ENCODE data around the gene AGBL5. TPM values are rescaled to one million over a fixed set of nuclear protein-coding genes. Genes with fewer than 3 reads are reported as not detected.
A peak's percentile ranks its signal among the peaks of the same experiment; 100 is the strongest.

AGBL5 gene
- total and polyA plus RNA-seq, 9 of the 15 experiments (the other 6 are each of a cell fraction or from before 2014, with no cell fraction given) = 3.3 to 52.7 (median 26.2) TPM

DNA sequence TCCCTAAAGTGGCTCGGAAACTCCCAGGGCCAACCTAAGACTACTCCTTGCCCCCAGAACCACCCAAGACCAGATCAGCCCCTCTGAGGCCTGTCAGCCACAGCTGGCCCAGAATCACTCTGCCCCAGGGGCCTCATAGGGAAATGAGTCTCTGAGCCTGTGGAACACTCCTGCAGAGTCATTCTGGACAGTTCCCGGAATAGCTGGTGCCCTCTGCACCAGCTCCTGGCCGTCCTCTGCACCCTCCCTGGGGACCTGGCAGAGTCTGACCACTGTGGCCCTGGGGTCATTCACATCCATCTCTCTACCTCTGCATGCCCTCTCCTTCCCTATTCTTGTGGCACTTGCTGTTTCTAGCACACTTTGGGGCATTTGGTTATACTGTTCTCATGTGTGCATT lies 33.3 kb upstream of the AGBL5 start:
- BruUV-seq (replicated peaks) = no TSS peak
- H3K9ac ChIP-seq (ENCODE audit: insufficient read depth in 1 of 2, low read depth in 2 of 2, low read length in 2 of 2) = peak overlapping the region in 1 of 2 experiments; percentile 38; a peak in 2 of 4 replicates
- in situ Hi-C loops (cut with MboI) = no loop called here

DNA sequence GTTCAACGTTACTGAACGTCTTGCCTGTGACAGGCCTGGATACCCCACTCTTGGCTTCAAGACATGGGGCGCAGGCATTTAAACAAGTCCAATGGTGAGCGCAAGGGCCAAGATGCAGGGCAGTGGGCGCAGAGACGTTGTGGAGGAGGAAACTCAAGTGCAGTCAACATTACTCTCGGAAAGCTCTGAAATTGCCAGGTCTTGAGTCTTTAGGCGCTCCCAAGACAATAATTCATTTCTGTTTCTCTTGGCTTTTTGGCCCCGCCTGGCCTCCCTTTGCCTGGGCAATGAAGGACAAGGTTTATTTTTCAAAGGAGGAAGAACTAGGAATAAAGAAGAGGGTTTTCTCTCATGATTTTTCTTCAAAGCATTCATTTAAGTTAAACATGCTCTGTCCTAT lies 32.0 kb upstream of the AGBL5 start:
- Histone ChIP-seq H3K4me1 (replicated peaks in 1 of 2; ENCODE audit: control insufficient read depth in 2 of 2, insufficient read depth in 2 of 2, low read length in 2 of 2) (peaks cover 53 to 67% of the 10 kb centered on the region in 2 experiments), H3K27ac (ENCODE audit: extremely low read depth, low read depth, low read length) (peak overlapping the region; percentile 64; the same call in 2 of the 3 replicates), H3K9me1 (ENCODE audit: control insufficient read depth, insufficient read depth, low read length) (no peaks in the 10 kb centered on the region), H4K20me1 (replicated peaks; ENCODE audit: control insufficient read depth, insufficient read depth, low read length) (0 out of 2 replicates have a peak, but pooled peaks cover 7% of the 10 kb centered on the region), H2AFZ (ENCODE audit: low read depth, low read length) (no peak overlapping the region), H3K4me3 (no peak overlapping the region), H3K36me3 (ENCODE audit: control insufficient read depth, insufficient read depth, low read length) (peaks cover 33% of the 10 kb centered on the region), H3K79me2 (ENCODE audit: control insufficient read depth, insufficient read depth, low read length) (peaks cover 45% of the 10 kb centered on the region), H3K9me3 (replicated peaks; ENCODE audit: control insufficient read depth, insufficient read depth, low read depth, low read length) (no peaks in the 10 kb centered on the region), H3K9ac (ENCODE audit: insufficient read depth in 1 of 2, low read depth in 2 of 2, low read length in 2 of 2) (peak overlapping the region in 1 of 2 experiments; percentile 50; a peak in 1 of 4 replicates), H3K27me3 (ENCODE audit: control insufficient read depth in 2 of 2, insufficient read depth in 2 of 2, low read length in 2 of 2) (no peaks in the 10 kb centered on the region), H3K4me2 (ENCODE audit: insufficient read depth, low read length) (peak overlapping the region; percentile 70)
- TF ChIP-seq EP400 (IDR thresholded peaks at IDR 0.05) = no peak
- no peak for ATAC-seq
- intact Hi-C loops (cut with micrococcal nuclease) (loop anchor here (5.0 to 10.0 kb wide), 2 partner anchors 173 to 255 kb away; partner anchors contain the start of gene SLC35F6), in situ Hi-C loops (cut with MboI) (no loop called here)
- FAIRE-seq = no peak
- no peak for DNase-seq (ENCODE audit: extremely low read depth in 1 of 4, low spot score in 3 of 4)
- WGBS (ENCODE audit: insufficient coverage, low coverage, missing lambda C conversion rate) = 71% methylated on average over 7 of the region's 9 CpGs
- POLR2A ChIA-PET = interaction anchor here (0.7 to 3.1 kb wide), 7 partner anchors 9 to 299 kb away, joined by 3 to 18 read pairs (median 4); partner anchors contain the start of gene TMEM214
- no TSS peak for BruUV-seq (replicated peaks)
- CTCF ChIA-PET (ENCODE audit: low intra/inter-chr PET ratio) = interaction anchor here (6.8 kb wide), 1 partner anchor 58 kb away, joined by 65 read pairs; no protein-coding TSS in a partner anchor

More for the DNA sequence above, 33.3 kb upstream of the AGBL5 start:
- H3K36me3 ChIP-seq (ENCODE audit: control insufficient read depth, insufficient read depth, low read length) = peaks cover 20% of the 10 kb centered on the region
- no peak overlapping the region for H3K27ac ChIP-seq (ENCODE audit: extremely low read depth, low read depth, low read length)
- ATAC-seq = no peak
- H2AFZ ChIP-seq (ENCODE audit: low read depth, low read length) = no peak overlapping the region
- intact Hi-C loops (cut with micrococcal nuclease) = loop anchor here (5.0 to 10.0 kb wide), 2 partner anchors 174 to 253 kb away; partner anchors contain the start of gene SLC35F6
- peaks cover 58 to 80% of the 10 kb centered on the region in 2 experiments for H3K4me1 ChIP-seq (replicated peaks in 1 of 2; ENCODE audit: control insufficient read depth in 2 of 2, insufficient read depth in 2 of 2, low read length in 2 of 2)
- H3K4me2 ChIP-seq (ENCODE audit: insufficient read depth, low read length) = no peak overlapping the region
- WGBS (ENCODE audit: insufficient coverage, low coverage, missing lambda C conversion rate) = 74% methylated on average over 3 of the region's 3 CpGs
- no peaks in the 10 kb centered on the region for H3K9me3 ChIP-seq (replicated peaks; ENCODE audit: control insufficient read depth, insufficient read depth, low read depth, low read length)
- no peak overlapping the region for H3K4me3 ChIP-seq
- H3K79me2 ChIP-seq (ENCODE audit: control insufficient read depth, insufficient read depth, low read length) = peaks cover 58% of the 10 kb centered on the region
- no peaks in the 10 kb centered on the region for H4K20me1 ChIP-seq (replicated peaks; ENCODE audit: control insufficient read depth, insufficient read depth, low read length)
- no peak for FAIRE-seq
- no peaks in the 10 kb centered on the region for H3K9me1 ChIP-seq (ENCODE audit: control insufficient read depth, insufficient read depth, low read length)
- no peak for DNase-seq (ENCODE audit: extremely low read depth in 1 of 4, low spot score in 3 of 4)
- no peaks in the 10 kb centered on the region for H3K27me3 ChIP-seq (ENCODE audit: control insufficient read depth in 2 of 2, insufficient read depth in 2 of 2, low read length in 2 of 2)
- ChIA-PET POLR2A (interaction anchor here (1.8 to 3.4 kb wide), 3 partner anchors 11 to 57 kb away, joined by 7 to 18 read pairs (median 13); no protein-coding TSS in a partner anchor), CTCF (ENCODE audit: low intra/inter-chr PET ratio) (interaction anchor here (6.8 kb wide), 1 partner anchor 56 kb away, joined by 65 read pairs; no protein-coding TSS in a partner anchor)
- TF ChIP-seq, protein P1, sequence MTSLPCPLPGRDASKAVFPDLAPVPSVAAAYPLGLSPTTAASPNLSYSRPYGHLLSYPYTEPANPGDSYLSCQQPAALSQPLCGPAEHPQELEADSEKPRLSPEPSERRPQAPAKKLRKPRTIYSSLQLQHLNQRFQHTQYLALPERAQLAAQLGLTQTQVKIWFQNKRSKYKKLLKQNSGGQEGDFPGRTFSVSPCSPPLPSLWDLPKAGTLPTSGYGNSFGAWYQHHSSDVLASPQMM (CRISPR knock-in tag; IDR thresholded peaks at IDR 0.05) = no peak
- TF ChIP-seq KDM4B (IDR thresholded peaks at IDR 0.05; ENCODE audit: borderline replicate concordance in 2 of 2, low read depth in 1 of 2) = no peak
